Measurements from ENCODE around the gene ZCCHC7. TPM values are rescaled to one million over a fixed set of nuclear protein-coding genes. Genes with fewer than 3 reads are reported as not detected.

Gene ZCCHC7
- total RNA-seq, 1 experiment from 2014 or later = 31.2 TPM

- Histone ChIP-seq H3K9me2 (ENCODE audit: insufficient read depth) (no peaks in the 10 kb centered on the region), H3K9ac (ENCODE audit: low read length) (no peak overlapping the region), H3K79me2 (ENCODE audit: insufficient read depth, low read length) (no peaks in the 10 kb centered on the region), H3K9me3 (ENCODE audit: control insufficient read depth in 1 of 2, insufficient read depth in 1 of 2, low read depth in 1 of 2, low read length in 2 of 2) (no peaks in the 10 kb centered on the region; a peak in 1 of 4 replicates), H2AFZ (ENCODE audit: low read depth, low read length, poor library complexity, severe bottlenecking) (no peak overlapping the region), H3K4me1 (ENCODE audit: control insufficient read depth in 1 of 2, insufficient read depth in 2 of 2, low read length in 2 of 2) (no peaks in the 10 kb centered on the region), H3K4me2 (ENCODE audit: low read length) (no peak overlapping the region), H3K27ac (ENCODE audit: low read depth, low read length) (no peak overlapping the region), H4K20me1 (ENCODE audit: insufficient read depth) (no peaks in the 10 kb centered on the region), H3K36me3 (ENCODE audit: control insufficient read depth in 1 of 2, insufficient read depth in 2 of 2, low read length in 2 of 2) (no peaks in the 10 kb centered on the region), H3K4me3 (replicated peaks in 1 of 2; ENCODE audit: low read depth in 1 of 2, low read length in 2 of 2) (no peak overlapping the region), H3K27me3 (ENCODE audit: insufficient read depth, low read length) (no peaks in the 10 kb centered on the region)
- ChIA-PET RAD21 (ENCODE audit: low non-redundant PET in 1 of 2, low total read pairs in 2 of 2, uncharacterized antibody in 2 of 2, unreplicated experiment in 2 of 2) (no interaction called here), POLR2A (no interaction called here), CTCF (no interaction called here)
- no peak for TF ChIP-seq YY1 (IDR thresholded peaks at IDR 0.05; ENCODE audit: extremely low read depth, insufficient replicate concordance, low read depth, low read length)
- TF ChIP-seq, protein P1, sequence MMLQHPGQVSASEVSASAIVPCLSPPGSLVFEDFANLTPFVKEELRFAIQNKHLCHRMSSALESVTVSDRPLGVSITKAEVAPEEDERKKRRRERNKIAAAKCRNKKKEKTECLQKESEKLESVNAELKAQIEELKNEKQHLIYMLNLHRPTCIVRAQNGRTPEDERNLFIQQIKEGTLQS (IDR thresholded peaks at IDR 0.05) = no peak
- TF ChIP-seq TCF7L2 (IDR thresholded peaks at IDR 0.05; ENCODE audit: borderline replicate concordance, extremely low read depth, insufficient read depth, insufficient read length) = no peak
- TF ChIP-seq MAX (IDR thresholded peaks at IDR 0.05) = no peak
- no peak for TF ChIP-seq ELF1 (IDR thresholded peaks at IDR 0.05; ENCODE audit: borderline replicate concordance, low read depth)
- TF ChIP-seq CBX3 (IDR thresholded peaks at IDR 0.05; ENCODE audit: low read depth) = no peak
- TF ChIP-seq SRF (IDR thresholded peaks at IDR 0.05; ENCODE audit: low read depth) = no peak
- no peak for TF ChIP-seq EZH2 (IDR thresholded peaks at IDR 0.05)
- TF ChIP-seq FOSL1 (IDR thresholded peaks at IDR 0.05; ENCODE audit: low read depth) = no peak
- TF ChIP-seq ZNF274 (IDR thresholded peaks at IDR 0.05; ENCODE audit: low read depth, low read length) = no peak
- TF ChIP-seq CTCF (IDR thresholded peaks at IDR 0.05 in 2 of 3, conservative IDR thresholded peaks at IDR 0.05 in 1 of 3; ENCODE audit: borderline replicate concordance in 1 of 3, insufficient read depth in 1 of 3, low read depth in 2 of 3, low read length in 2 of 3) = no peak
- no peak for TF ChIP-seq JUND (IDR thresholded peaks at IDR 0.05)
- TF ChIP-seq ZFX (IDR thresholded peaks at IDR 0.05) = no peak
- TF ChIP-seq EGR1 (IDR thresholded peaks at IDR 0.05; ENCODE audit: low read depth) = no peak
- ATAC-seq = no peak
- no TSS peak for BruUV-seq (replicated peaks)
- intact Hi-C loops (cut with micrococcal nuclease) = no loop called here
- no peak for DNase-seq (ENCODE audit: low read depth, low spot score)
Observed at GRCh38 chr9:37382161-37382981, 262.0 kb downstream of the ZCCHC7 start.

Data from HCT116 (cell line).